ENCODE measurements around the gene HBG1.
"Not testable (repeated sequence)": the region's sequence is repeated elsewhere in the genome, so short reads cannot be mapped to it uniquely, and the experiment has no call there.

Gene HBG1

GRCh38 chr11:5249807-5250396 is at the start of gene HBG1:
Gene HBG1, minus strand, starts transcription at chr11:5249857. Its CDS starts 53 bp downstream, at chr11:5249804.
- DNase-seq (ENCODE audit: extremely low spot score); CTCF ChIA-PET; POLR2A ChIA-PET: not testable (repeated sequence)

GRCh38 chr11:5298451-5298850 is 48.8 kb upstream of the HBG1 start:
- CTCF ChIA-PET = no interaction called here
- no peak for DNase-seq (ENCODE audit: extremely low spot score)
- TF ChIP-seq FOXM1 (IDR thresholded peaks at IDR 0.05; ENCODE audit: borderline replicate concordance) (no peak), ZNF384 (IDR thresholded peaks at IDR 0.05) (no peak), ARNT (IDR thresholded peaks at IDR 0.05) (no peak), BHLHE40 (IDR thresholded peaks at IDR 0.05; ENCODE audit: borderline replicate concordance) (no peak), SUZ12 (IDR thresholded peaks at IDR 0.05) (no peak)
- POLR2A ChIA-PET = interaction anchor here (0.6 kb wide), 1 partner anchor 27 kb away, joined by 3 read pairs; no protein-coding TSS in a partner anchor

- CTCF ChIA-PET = no interaction called here
- no peak for TF ChIP-seq NFRKB (IDR thresholded peaks at IDR 0.05)
- TF ChIP-seq ZNF384 (IDR thresholded peaks at IDR 0.05) = no peak
- no peak for TF ChIP-seq SUZ12 (IDR thresholded peaks at IDR 0.05)
- TF ChIP-seq ARNT (IDR thresholded peaks at IDR 0.05) = no peak
- TF ChIP-seq HDGF (IDR thresholded peaks at IDR 0.05; ENCODE audit: borderline replicate concordance) = no peak
- no peak for TF ChIP-seq LEF1 (IDR thresholded peaks at IDR 0.05; ENCODE audit: borderline replicate concordance)
- no peak for TF ChIP-seq BHLHE40 (IDR thresholded peaks at IDR 0.05; ENCODE audit: borderline replicate concordance)
- TF ChIP-seq FOXA1 (IDR thresholded peaks at IDR 0.05) = no peak
- TF ChIP-seq CTBP1 (IDR thresholded peaks at IDR 0.05; ENCODE audit: borderline replicate concordance) = no peak
- TF ChIP-seq FOXK2 (IDR thresholded peaks at IDR 0.05) = no peak
- TF ChIP-seq PKNOX1 (IDR thresholded peaks at IDR 0.05) = no peak
- TF ChIP-seq SP1 (IDR thresholded peaks at IDR 0.05) = no peak
- TF ChIP-seq TARDBP (IDR thresholded peaks at IDR 0.05) = no peak
- TF ChIP-seq L3MBTL2 (conservative IDR thresholded peaks at IDR 0.05) = no peak
- no peak for TF ChIP-seq ELF4 (IDR thresholded peaks at IDR 0.05)
- no peak for TF ChIP-seq FOXM1 (IDR thresholded peaks at IDR 0.05; ENCODE audit: borderline replicate concordance)
- POLR2A ChIA-PET = interaction anchor here (0.6 kb wide), 1 partner anchor 28 kb away, joined by 3 read pairs; no protein-coding TSS in a partner anchor
- DNase-seq (ENCODE audit: extremely low spot score) = no peak
Observed at GRCh38 chr11:5297721-5298323, 48.2 kb upstream of the HBG1 start.

- DNase-seq (ENCODE audit: extremely low spot score); POLR2A ChIA-PET; CTCF ChIA-PET: not testable (repeated sequence)
Observed at GRCh38 chr11:5294342-5294995, 44.8 kb upstream of the HBG1 start.

GRCh38 chr11:5293028-5293427 is 43.4 kb upstream of the HBG1 start:
- no peak for TF ChIP-seq FOXA1 (IDR thresholded peaks at IDR 0.05)

GRCh38 chr11:5291207-5291838 is 41.7 kb upstream of the HBG1 start:
- peak; percentile 18 for DNase-seq (ENCODE audit: extremely low spot score)
- ChIA-PET CTCF (no interaction called here), POLR2A (no interaction called here)
- no peak for TF ChIP-seq ELF4 (IDR thresholded peaks at IDR 0.05)
- TF ChIP-seq ARNT (IDR thresholded peaks at IDR 0.05) = no peak
- TF ChIP-seq FOXM1 (IDR thresholded peaks at IDR 0.05; ENCODE audit: borderline replicate concordance) = no peak
- no peak for TF ChIP-seq BHLHE40 (IDR thresholded peaks at IDR 0.05; ENCODE audit: borderline replicate concordance)
- TF ChIP-seq FOXA1 (IDR thresholded peaks at IDR 0.05) = no peak
- TF ChIP-seq PKNOX1 (IDR thresholded peaks at IDR 0.05) = no peak
- no peak for TF ChIP-seq HDGF (IDR thresholded peaks at IDR 0.05; ENCODE audit: borderline replicate concordance)
- no peak for TF ChIP-seq SUZ12 (IDR thresholded peaks at IDR 0.05)
- TF ChIP-seq ZNF384 (IDR thresholded peaks at IDR 0.05) = no peak
- no peak for TF ChIP-seq LEF1 (IDR thresholded peaks at IDR 0.05; ENCODE audit: borderline replicate concordance)
- TF ChIP-seq SP1 (IDR thresholded peaks at IDR 0.05) = no peak
- no peak for TF ChIP-seq FOXK2 (IDR thresholded peaks at IDR 0.05)
- no peak for TF ChIP-seq NFRKB (IDR thresholded peaks at IDR 0.05)
- no peak for TF ChIP-seq L3MBTL2 (conservative IDR thresholded peaks at IDR 0.05)
- no peak for TF ChIP-seq TARDBP (IDR thresholded peaks at IDR 0.05)
- no peak for TF ChIP-seq CTBP1 (IDR thresholded peaks at IDR 0.05; ENCODE audit: borderline replicate concordance)

More at GRCh38 chr11:5293028-5293427, 43.4 kb upstream of the HBG1 start:
- ChIA-PET CTCF (no interaction called here), POLR2A (no interaction called here)
- no peak for DNase-seq (ENCODE audit: extremely low spot score)

- ChIA-PET POLR2A (no interaction called here), CTCF (no interaction called here)
- TF ChIP-seq LEF1 (IDR thresholded peaks at IDR 0.05; ENCODE audit: borderline replicate concordance) (no peak), L3MBTL2 (conservative IDR thresholded peaks at IDR 0.05) (no peak), NFRKB (IDR thresholded peaks at IDR 0.05) (no peak), ARNT (IDR thresholded peaks at IDR 0.05) (no peak), TARDBP (IDR thresholded peaks at IDR 0.05) (no peak), SUZ12 (IDR thresholded peaks at IDR 0.05) (no peak), PKNOX1 (IDR thresholded peaks at IDR 0.05) (no peak), FOXA1 (IDR thresholded peaks at IDR 0.05) (no peak), ELF4 (IDR thresholded peaks at IDR 0.05) (no peak), FOXM1 (IDR thresholded peaks at IDR 0.05; ENCODE audit: borderline replicate concordance) (no peak), CTBP1 (IDR thresholded peaks at IDR 0.05; ENCODE audit: borderline replicate concordance) (no peak), SP1 (IDR thresholded peaks at IDR 0.05) (no peak), ZNF384 (IDR thresholded peaks at IDR 0.05) (no peak), FOXK2 (IDR thresholded peaks at IDR 0.05) (no peak), BHLHE40 (IDR thresholded peaks at IDR 0.05; ENCODE audit: borderline replicate concordance) (no peak), HDGF (IDR thresholded peaks at IDR 0.05; ENCODE audit: borderline replicate concordance) (no peak)
- DNase-seq (ENCODE audit: extremely low spot score) = no peak
Observed at GRCh38 chr11:5290106-5290505, 40.4 kb upstream of the HBG1 start.
